Fibroblast of lung (primary cell): ENCODE results near the gene CCR1. TPM values are rescaled to one million over a fixed set of nuclear protein-coding genes. Genes with fewer than 3 reads are reported as not detected.

Experiments
- DNase-seq, 2 donors: peaks; one replicate each; pipeline versions ENCODE4 v3.0.0 to v3.0.0-alpha.2; 2010; ENCODE audit warnings: low read depth in 2 of 2
- H2AFZ ChIP-seq: 2 replicates; pipeline ENCODE4 v1.5.1; 2012; ENCODE audit warnings: low read length, control low read depth, inconsistent platforms
- H3K27ac ChIP-seq: 2 replicates; pipeline ENCODE4 v1.5.1; 2011; ENCODE audit warnings: low read length, control low read depth; ENCODE audit not compliant: insufficient read depth
- H3K27me3 ChIP-seq: 2 replicates; pipeline ENCODE4 v1.5.1; 2011; ENCODE audit warnings: mild to moderate bottlenecking, low read length; ENCODE audit not compliant: control insufficient read depth, insufficient read depth
- H3K36me3 ChIP-seq: 2 replicates; pipeline ENCODE4 v1.5.1; 2011; ENCODE audit warnings: low read length; ENCODE audit not compliant: control insufficient read depth, insufficient read depth
- H3K4me1 ChIP-seq: 2 replicates; pipeline ENCODE4 v1.5.1; 2011; ENCODE audit warnings: low read length; ENCODE audit not compliant: control insufficient read depth, insufficient read depth; ENCODE audit errors: extremely low read depth
- H3K4me2 ChIP-seq: 2 replicates; pipeline ENCODE4 v1.5.1; 2011; ENCODE audit warnings: low read length, control low read depth; ENCODE audit not compliant: insufficient read depth; ENCODE audit errors: extremely low read depth
- H3K4me3 ChIP-seq, 4 experiments: fragments of 200-600 bp in 1 of 4; sonication (generic) in 1 of 4; replicated peaks in 1 of 4; 2 replicates each; pipeline ENCODE4 v1.5.1; 2011 to 2016; ENCODE audit warnings: low read length in 4 of 4, low read depth in 3 of 4, mild to moderate bottlenecking in 3 of 4, control low read depth in 2 of 4, inconsistent platforms in 1 of 4, mixed read lengths in 1 of 4; ENCODE audit not compliant: insufficient read depth in 1 of 4; ENCODE audit errors: control extremely low read depth in 1 of 4
- H3K79me2 ChIP-seq: 2 replicates; pipeline ENCODE4 v1.5.1; 2012; ENCODE audit warnings: mild to moderate bottlenecking, low read length, inconsistent platforms; ENCODE audit not compliant: control insufficient read depth, insufficient read depth
- H3K9ac ChIP-seq: 2 replicates; pipeline ENCODE4 v1.5.1; 2011; ENCODE audit warnings: mild to moderate bottlenecking, low read length, control low read depth; ENCODE audit not compliant: insufficient read depth
- H3K9me3 ChIP-seq: 2 replicates; pipeline ENCODE4 v1.5.1; 2012; ENCODE audit warnings: low read depth, low read length; ENCODE audit not compliant: control insufficient read depth, insufficient read depth
- H4K20me1 ChIP-seq: 2 replicates; pipeline ENCODE4 v1.5.1; 2011; ENCODE audit warnings: low read length; ENCODE audit not compliant: control insufficient read depth, insufficient read depth; ENCODE audit errors: extremely low read depth
- CTCF ChIP-seq, 2 donors: IDR thresholded peaks in 1 of 2; conservative IDR thresholded peaks in 1 of 2; 1 replicate in 1 of 2; 2 replicates in 1 of 2; pipeline ENCODE4 v1.5.1; 2011 to 2012; ENCODE audit warnings: low read length in 2 of 2, control low read depth in 1 of 2, inconsistent platforms in 1 of 2, low read depth in 1 of 2, mild to moderate bottlenecking in 1 of 2
- EZH2 ChIP-seq: IDR thresholded peaks from 2 replicates; pipeline ENCODE4 v1.5.1; 2012; ENCODE audit warnings: low read length, control low read depth, mild to moderate bottlenecking; ENCODE audit errors: missing control alignments
- polyA minus RNA-seq: library from RNA; depleted of rRNA, polyadenylated mRNA; stranded (reverse); fragments of >200 nt; gene quantifications from 2 replicates; pipeline ENCODE4 v1.2.3, GENCODE V29; 2011; ENCODE audit warnings: low replicate concordance
- polyA plus RNA-seq, 2 donors: library from polyadenylated mRNA; depleted of rRNA in 1 of 2; stranded (reverse) in 1 of 2; unstranded in 1 of 2; fragments of >200 nt; gene quantifications; 2 replicates each; pipeline ENCODE4 v1.2.1, GENCODE V29; 2011 to 2012; ENCODE audit warnings: missing spikeins in 1 of 2
- total RNA-seq: library from RNA; depleted of rRNA; stranded (reverse); fragments of >200 nt; gene quantifications from 2 replicates; pipeline ENCODE4 v1.2.1, GENCODE V29; 2014

CCR1 gene
- 1.3 and 6.6 TPM in 2 replicates for total RNA-seq
- 0.99 and 9.9 TPM in 2 replicates for polyA plus RNA-seq
- 0.44 and 5.3 TPM in 2 replicates for polyA plus RNA-seq (2012)
- polyA minus RNA-seq = 4.4 TPM in 1 of 2 replicates, not detected in the other

GRCh38 chr3:46208167-46208704, at the start of gene CCR1:
Gene CCR1 (minus strand): TSS chr3:46208313. CDS start chr3:46204313, 4,000 bp downstream.
- no peak within 1 kb of the TSS for H3K27ac ChIP-seq

GRCh38 chr3:46252980-46253379, 44.9 kb upstream of the CCR1 start:
- H2AFZ ChIP-seq = no peak overlapping the region
- no peaks in the 10 kb centered on the region for H3K27me3 ChIP-seq
- H4K20me1 ChIP-seq = no peaks in the 10 kb centered on the region
- no peaks in the 10 kb centered on the region for H3K36me3 ChIP-seq
- no peak overlapping the region for H3K4me3 ChIP-seq
- no peak for TF ChIP-seq CTCF (conservative IDR thresholded peaks at IDR 0.05 in 1 of 2, IDR thresholded peaks at IDR 0.05 in 1 of 2; ENCODE audit: low read depth in 1 of 2, low read length in 2 of 2)
- no peak overlapping the region for H3K9ac ChIP-seq
- no peak for DNase-seq
- no peak overlapping the region for H3K4me2 ChIP-seq
- H3K4me1 ChIP-seq = no peaks in the 10 kb centered on the region
- H3K9me3 ChIP-seq = no peaks in the 10 kb centered on the region
- H3K79me2 ChIP-seq = no peaks in the 10 kb centered on the region
- no peak overlapping the region for H3K27ac ChIP-seq

More at GRCh38 chr3:46208167-46208704, at the start of gene CCR1:
- Histone ChIP-seq H3K4me2 (no peak within 1 kb of the TSS), H3K4me3 (no peak within 1 kb of the TSS), H3K9me3 (no peaks in the 10 kb centered on the region), H2AFZ (no peak within 1 kb of the TSS), H3K79me2 (no peaks in the 10 kb centered on the region), H3K36me3 (no peaks in the 10 kb centered on the region), H3K4me1 (no peaks in the 10 kb centered on the region), H3K27me3 (no peaks in the 10 kb centered on the region), H4K20me1 (no peaks in the 10 kb centered on the region), H3K9ac (no peak within 1 kb of the TSS)
- TF ChIP-seq CTCF (conservative IDR thresholded peaks at IDR 0.05 in 1 of 2, IDR thresholded peaks at IDR 0.05 in 1 of 2; ENCODE audit: low read depth in 1 of 2, low read length in 2 of 2) (peak; percentile 76 to 79), EZH2 (no peak)
- DNase-seq = peak; percentile 11 to 58

- Histone ChIP-seq H4K20me1 (no peaks in the 10 kb centered on the region), H3K36me3 (no peaks in the 10 kb centered on the region), H3K9ac (no peak overlapping the region), H3K4me3 (no peak overlapping the region), H2AFZ (no peak overlapping the region), H3K4me2 (no peak overlapping the region), H3K27ac (no peak overlapping the region), H3K4me1 (no peaks in the 10 kb centered on the region), H3K9me3 (no peaks in the 10 kb centered on the region), H3K27me3 (no peaks in the 10 kb centered on the region), H3K79me2 (no peaks in the 10 kb centered on the region)
- no peak for DNase-seq
- TF ChIP-seq CTCF (conservative IDR thresholded peaks at IDR 0.05 in 1 of 2, IDR thresholded peaks at IDR 0.05 in 1 of 2; ENCODE audit: low read depth in 1 of 2, low read length in 2 of 2) (no peak), EZH2 (no peak)
These were observed 37.0 kb upstream of the CCR1 start for GRCh38 chr3:46245146-46245545.
